Astrocyte (in vitro differentiated cells and primary cell): ENCODE measurements around the gene HSPBP1. TPM values are rescaled to one million over a fixed set of nuclear protein-coding genes. Genes with fewer than 3 reads are reported as not detected.

Experiments
- DNase-seq: peaks from one replicate; pipeline ENCODE4 v3.0.0-alpha.2; 2010; ENCODE audit warnings: low read depth
- FAIRE-seq: peaks from 2 replicates; lab custom pipeline; 2011; peaks lifted over from hg19 to GRCh38; lab: Jason Lieb, UNC
- H2AFZ ChIP-seq: 2 replicates; pipeline ENCODE4 v1.6.0; 2012; ENCODE audit warnings: low read depth, low read length, inconsistent platforms
- H3K27ac ChIP-seq: 2 replicates; pipeline ENCODE4 v1.5.1; 2011; ENCODE audit warnings: low read depth, low read length, inconsistent platforms
- H3K27me3 ChIP-seq: 2 replicates; pipeline ENCODE4 v1.6.0; 2011; ENCODE audit warnings: low read length, inconsistent platforms; ENCODE audit not compliant: insufficient read depth
- H3K36me3 ChIP-seq: 2 replicates; pipeline ENCODE4 v1.5.1; 2011; ENCODE audit warnings: low read length, inconsistent platforms; ENCODE audit not compliant: insufficient read depth
- H3K4me1 ChIP-seq: 2 replicates; pipeline ENCODE4 v1.5.1; 2011; ENCODE audit warnings: low read length, inconsistent platforms; ENCODE audit not compliant: insufficient read depth
- H3K4me2 ChIP-seq: 2 replicates; pipeline ENCODE4 v1.6.0; 2012; ENCODE audit warnings: low read length, inconsistent platforms
- H3K4me3 ChIP-seq: 2 replicates; pipeline ENCODE4 v1.5.1; 2011; ENCODE audit warnings: low read depth, mild to moderate bottlenecking, low read length, inconsistent platforms; ENCODE audit not compliant: insufficient read depth
- H3K79me2 ChIP-seq: 2 replicates; pipeline ENCODE4 v1.6.0; 2012; ENCODE audit warnings: mild to moderate bottlenecking, low read length, inconsistent platforms; ENCODE audit not compliant: insufficient read depth
- H3K9ac ChIP-seq: 2 replicates; pipeline ENCODE4 v1.6.0; 2012; ENCODE audit warnings: mild to moderate bottlenecking, low read length, inconsistent platforms
- H3K9me3 ChIP-seq: 2 replicates; pipeline ENCODE4 v1.5.1; 2012; ENCODE audit warnings: low read depth, mild to moderate bottlenecking, low read length, inconsistent platforms; ENCODE audit not compliant: insufficient read depth
- H4K20me1 ChIP-seq: 2 replicates; pipeline ENCODE4 v1.6.0; 2012; ENCODE audit warnings: low read length, inconsistent platforms; ENCODE audit not compliant: insufficient read depth
- H3K27ac Mint-ChIP-seq: one replicate; pipeline ENCODE4 v1.8.0; 2021; ENCODE audit warnings: mild to moderate bottlenecking, mixed read lengths; ENCODE audit not compliant: unreplicated experiment
- H3K27me3 Mint-ChIP-seq: one replicate; pipeline ENCODE4 v1.8.0; 2021; ENCODE audit warnings: low read depth, mixed read lengths; ENCODE audit not compliant: unreplicated experiment
- H3K36me3 Mint-ChIP-seq: one replicate; pipeline ENCODE4 v1.8.0; 2021; ENCODE audit warnings: low read depth, mixed read lengths; ENCODE audit not compliant: unreplicated experiment
- H3K4me1 Mint-ChIP-seq: one replicate; pipeline ENCODE4 v1.8.0; 2021; ENCODE audit warnings: low read depth, mixed read lengths; ENCODE audit not compliant: unreplicated experiment
- H3K4me3 Mint-ChIP-seq: one replicate; pipeline ENCODE4 v1.8.0; 2021; ENCODE audit warnings: mild to moderate bottlenecking, moderate library complexity, mixed read lengths; ENCODE audit not compliant: unreplicated experiment
- H3K9me3 Mint-ChIP-seq: one replicate; pipeline ENCODE4 v1.8.0; 2021; ENCODE audit warnings: mild to moderate bottlenecking, mixed read lengths; ENCODE audit not compliant: unreplicated experiment
- CTCF ChIP-seq: IDR thresholded peaks from 2 replicates; pipeline ENCODE4 v1.5.1; 2011; ENCODE audit warnings: low read depth, mild to moderate bottlenecking, inconsistent platforms, low read length, moderate library complexity; ENCODE audit not compliant: insufficient read depth
- EZH2 ChIP-seq: IDR thresholded peaks from 2 replicates; pipeline ENCODE4 v1.6.1; 2012; ENCODE audit warnings: mild to moderate bottlenecking, low read length, inconsistent platforms; ENCODE audit not compliant: insufficient read depth
- total RNA-seq: library from RNA; stranded (reverse); gene quantifications from 2 replicates; pipeline ENCODE4 v1.2.1, GENCODE V29; 2021

HSPBP1 gene
- total RNA-seq, 1 donor from 2014 or later, result 34.8 TPM

- peak; percentile 100 for DNase-seq
- peak overlapping the region; percentile 13 for H2AFZ ChIP-seq
- H3K27ac ChIP-seq, result peak overlapping the region; percentile 59
- Mint-ChIP-seq H3K4me1 (peaks cover 8% of the 10 kb centered on the region), H3K36me3 (peaks cover 5% of the 10 kb centered on the region), H3K27me3 (peaks cover 2% of the 10 kb centered on the region), H3K27ac (peak overlapping the region; percentile 98), H3K4me3 (peak overlapping the region; percentile 86), H3K9me3 (peaks cover 11% of the 10 kb centered on the region)
- TF ChIP-seq EZH2, result no peak
- no peak for TF ChIP-seq CTCF
- no peaks in the 10 kb centered on the region for H3K79me2 ChIP-seq
- H4K20me1 ChIP-seq, result peaks cover 6% of the 10 kb centered on the region
- FAIRE-seq, result peak; percentile 50
- peak overlapping the region; percentile 38 for H3K9ac ChIP-seq
- peak overlapping the region; percentile 87 for H3K4me2 ChIP-seq
- peaks cover 5% of the 10 kb centered on the region for H3K9me3 ChIP-seq
- peaks cover 7% of the 10 kb centered on the region for H3K4me1 ChIP-seq
- no peaks in the 10 kb centered on the region for H3K27me3 ChIP-seq
- no peaks in the 10 kb centered on the region for H3K36me3 ChIP-seq
- H3K4me3 ChIP-seq, result peak overlapping the region; percentile 47
Measured at GRCh38 chr19:55216461-55217198, 63.3 kb downstream of the HSPBP1 start.

GRCh38 chr19:55213547-55213946 is 66.4 kb downstream of the HSPBP1 start:
- Mint-ChIP-seq H3K9me3 (peaks cover 11% of the 10 kb centered on the region), H3K27me3 (peaks cover 4% of the 10 kb centered on the region), H3K27ac (no peak overlapping the region), H3K4me3 (no peak overlapping the region), H3K4me1 (peaks cover 16% of the 10 kb centered on the region), H3K36me3 (peaks cover 3% of the 10 kb centered on the region)
- TF ChIP-seq CTCF (no peak), EZH2 (no peak)
- no peak for DNase-seq
- Histone ChIP-seq H3K4me3 (no peak overlapping the region), H4K20me1 (peaks cover 7% of the 10 kb centered on the region), H2AFZ (no peak overlapping the region), H3K36me3 (no peaks in the 10 kb centered on the region), H3K79me2 (no peaks in the 10 kb centered on the region), H3K4me2 (no peak overlapping the region), H3K27ac (no peak overlapping the region), H3K9me3 (peaks cover 5% of the 10 kb centered on the region), H3K4me1 (peaks cover 25% of the 10 kb centered on the region), H3K9ac (no peak overlapping the region), H3K27me3 (no peaks in the 10 kb centered on the region)
- FAIRE-seq, result no peak

- Histone ChIP-seq H3K27ac (no peak overlapping the region), H3K4me3 (no peak overlapping the region), H3K4me1 (peaks cover 25% of the 10 kb centered on the region), H3K27me3 (no peaks in the 10 kb centered on the region), H4K20me1 (peaks cover 3% of the 10 kb centered on the region), H2AFZ (no peak overlapping the region), H3K4me2 (no peak overlapping the region), H3K36me3 (no peaks in the 10 kb centered on the region), H3K9me3 (peaks cover 5% of the 10 kb centered on the region), H3K9ac (no peak overlapping the region), H3K79me2 (no peaks in the 10 kb centered on the region)
- H3K4me1 Mint-ChIP-seq, result peaks cover 16% of the 10 kb centered on the region
- peak overlapping the region; percentile 20 for H3K27ac Mint-ChIP-seq
- peaks cover 11% of the 10 kb centered on the region for H3K9me3 Mint-ChIP-seq
- peaks cover 3% of the 10 kb centered on the region for H3K36me3 Mint-ChIP-seq
- peak; percentile 5 for TF ChIP-seq CTCF
- TF ChIP-seq EZH2, result no peak
- H3K4me3 Mint-ChIP-seq, result no peak overlapping the region
- DNase-seq (no peak), FAIRE-seq (no peak)
- peaks cover 4% of the 10 kb centered on the region for H3K27me3 Mint-ChIP-seq
Measured at GRCh38 chr19:55212447-55212846, 67.5 kb downstream of the HSPBP1 start.
